K562 (cell line): Measurements from ENCODE around the gene SFRP5. TPM values are rescaled to one million over a fixed set of nuclear protein-coding genes. Genes with fewer than 3 reads are reported as not detected.

Source experiments
- CBFA2T2 ChIP-seq: fragments of 450-650 bp; conservative IDR thresholded peaks from 2 replicates; pipeline ENCODE4 v1.6.1; 2017; ENCODE audit warnings: mild to moderate bottlenecking
- CHD4 ChIP-seq: fragments of 200-600 bp; sonication (generic); IDR thresholded peaks from 3 replicates; pipeline ENCODE4 v1.6.1; 2012; ENCODE audit warnings: low read depth, mild to moderate bottlenecking, mixed read lengths, low read length, inconsistent platforms; ENCODE audit not compliant: insufficient read depth, insufficient replicate concordance, poor library complexity, severe bottlenecking
- CTBP1 ChIP-seq: fragments of 450-650 bp; IDR thresholded peaks from 2 replicates; pipeline ENCODE4 v1.6.1; 2016; ENCODE audit warnings: borderline replicate concordance
- DDX20 ChIP-seq: fragments of 450-650 bp; IDR thresholded peaks from 2 replicates; pipeline ENCODE4 v1.6.1; 2016; ENCODE audit warnings: missing genetic modification characterization, low read depth, mild to moderate bottlenecking, missing compliant biosample characterization, moderate library complexity
- HEY1 ChIP-seq: fragments of 250-450 bp; sonication (Bioruptor Pico); IDR thresholded peaks from 2 replicates; pipeline ENCODE4 v1.5.0; 2020; ENCODE audit warnings: mild to moderate bottlenecking, moderate library complexity, borderline replicate concordance
- HIVEP1 ChIP-seq: fragments of 250-450 bp; sonication (Bioruptor Pico); IDR thresholded peaks from 2 replicates; pipeline ENCODE4 v1.4.0; 2020; ENCODE audit warnings: mild to moderate bottlenecking
- HNRNPL ChIP-seq: fragments of 200-400 bp; formaldehyde crosslinking; IDR thresholded peaks from 2 replicates; pipeline ENCODE4 v1.6.1; 2017; ENCODE audit warnings: low read depth, mild to moderate bottlenecking, low read length
- L3MBTL2 ChIP-seq: fragments of 450-650 bp; IDR thresholded peaks from 2 replicates; pipeline ENCODE4 v1.6.1; 2016; ENCODE audit warnings: mild to moderate bottlenecking, moderate library complexity
- NELFE ChIP-seq: IDR thresholded peaks from 2 replicates; pipeline ENCODE4 v1.6.1; 2011; ENCODE audit warnings: mild to moderate bottlenecking; ENCODE audit not compliant: insufficient read depth, insufficient read length
- NFE2L1 ChIP-seq: fragments of 450-650 bp; IDR thresholded peaks from 2 replicates; pipeline ENCODE4 v1.6.1; 2016; ENCODE audit warnings: missing genetic modification characterization, low read depth, mild to moderate bottlenecking, missing compliant biosample characterization, moderate library complexity, borderline replicate concordance
- PCBP2 ChIP-seq: fragments of 200-400 bp; formaldehyde crosslinking; IDR thresholded peaks from 2 replicates; pipeline ENCODE4 v1.6.1; 2018; ENCODE audit warnings: low read length, low read depth, mild to moderate bottlenecking, moderate library complexity; ENCODE audit not compliant: poor library complexity, severe bottlenecking
- TEAD2 ChIP-seq: fragments of 450-650 bp; IDR thresholded peaks from 2 replicates; pipeline ENCODE4 v1.6.1; 2016; ENCODE audit warnings: missing genetic modification characterization, control low read depth, missing compliant biosample characterization
- ZBTB1 ChIP-seq: sonication (generic); formaldehyde crosslinking; IDR thresholded peaks from 2 replicates; pipeline ENCODE4 v1.8.1; 2023; ENCODE audit warnings: missing genetic modification reagents, low read depth, mild to moderate bottlenecking, borderline replicate concordance
- ZNF764 ChIP-seq: fragments of 250-450 bp; sonication (Bioruptor Pico); IDR thresholded peaks from 2 replicates; pipeline ENCODE4 v1.4.0; 2020; ENCODE audit warnings: low read depth, mild to moderate bottlenecking, moderate library complexity
- polyA plus RNA-seq, 8 experiments: library from polyadenylated mRNA; depleted of rRNA in 4 of 8; stranded (reverse) in 5 of 8; unstranded in 3 of 8; fragments of >200 nt; fragmentation: Nextera tagmentation in 2 of 8; fragmentation: Illumina TruSeq in 1 of 8; extraction: Ambion mirVana in 2 of 8; extraction: Trizol in 1 of 8; gene quantifications; 2 replicates each; pipeline versions ENCODE4 v1.2.1 to v1.2.3, GENCODE V29; 2011 to 2014; ENCODE audit warnings: inconsistent platforms in 1 of 8, missing spikeins in 1 of 8
- total RNA-seq, 7 experiments: library from RNA; depleted of rRNA in 6 of 7; stranded (reverse); fragments of >200 nt in 6 of 7; fragmentation: Illumina TruSeq in 2 of 7; extraction: Trizol in 2 of 7; gene quantifications; 2 replicates each; pipeline versions ENCODE4 v1.2.1 to v1.2.3, GENCODE V29; 2011 to 2021; ENCODE audit warnings: low replicate concordance in 1 of 7
- TF ChIP-seq, protein P1 (sequence below): sonication (generic); formaldehyde crosslinking; IDR thresholded peaks from 2 replicates; pipeline ENCODE4 v1.4.0; 2020; ENCODE audit warnings: mild to moderate bottlenecking, missing genetic modification reagents
- TF ChIP-seq, protein P2 (sequence below): fragments of 150-350 bp; conservative IDR thresholded peaks from 2 replicates; pipeline ENCODE4 v1.6.1; 2014; ENCODE audit warnings: low read length
- TF ChIP-seq, protein P3 (sequence below): sonication (generic); formaldehyde crosslinking; IDR thresholded peaks from 2 replicates; pipeline ENCODE4 v1.8.0; 2022; ENCODE audit warnings: mild to moderate bottlenecking, missing genetic modification reagents
- TF ChIP-seq, protein P4 (sequence below): conservative IDR thresholded peaks from 2 replicates; pipeline ENCODE4 v1.6.1; 2011; ENCODE audit warnings: low read depth, mild to moderate bottlenecking, low read length; ENCODE audit not compliant: control insufficient read depth

The SFRP5 gene
- total and polyA plus RNA-seq, 9 of the 15 experiments (the other 6 are each of a cell fraction or from before 2014, with no cell fraction given): 0.07 to 0.29 (median 0.13) TPM; not detected in 3

DNA sequence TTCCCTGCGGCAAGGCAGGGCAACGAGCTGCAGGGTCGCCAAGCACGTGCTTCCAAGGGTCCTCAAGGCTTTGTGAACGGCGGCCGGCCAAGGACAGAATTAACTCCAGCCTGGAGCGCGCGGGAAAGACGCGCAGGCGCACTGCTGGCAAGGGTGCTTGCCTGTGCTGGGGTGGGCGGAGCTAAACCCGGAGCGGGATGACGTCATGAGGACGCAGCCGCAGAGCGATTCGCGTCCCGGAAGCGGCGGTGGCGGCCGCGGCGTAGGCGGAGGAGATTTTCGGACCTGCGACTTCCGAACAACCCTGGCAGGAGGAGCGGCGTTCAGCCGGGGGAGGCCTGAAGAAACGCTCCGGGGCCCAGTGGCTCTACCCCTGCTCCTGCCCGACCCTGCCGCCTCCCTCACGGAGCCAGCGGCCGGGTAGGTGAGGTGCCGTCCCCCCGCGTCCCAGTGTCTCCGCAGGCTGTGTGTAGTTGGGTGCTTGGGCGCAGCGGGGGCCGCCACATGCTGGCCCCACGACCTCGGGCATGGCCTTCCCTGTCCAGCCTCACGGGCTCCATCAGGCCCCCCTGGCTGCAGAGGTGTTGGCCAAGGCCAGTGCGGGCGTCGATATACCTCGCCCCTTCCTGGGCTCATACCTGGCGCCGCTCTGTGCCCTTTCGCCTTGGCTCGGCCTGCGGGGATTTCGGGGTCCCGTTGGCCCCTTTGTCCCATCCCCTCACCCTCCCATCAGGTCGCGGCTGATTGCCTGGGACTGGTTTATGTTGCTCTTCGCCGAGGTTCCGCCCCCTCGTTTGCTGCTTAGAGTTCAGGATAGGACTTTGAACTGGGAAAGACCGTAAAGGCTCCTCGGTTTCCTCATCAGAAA lies 34.7 kb downstream of the SFRP5 start, which contains the start of gene ZFYVE27 (continued):
- TF ChIP-seq NELFE: no peak
- TF ChIP-seq, protein P1, sequence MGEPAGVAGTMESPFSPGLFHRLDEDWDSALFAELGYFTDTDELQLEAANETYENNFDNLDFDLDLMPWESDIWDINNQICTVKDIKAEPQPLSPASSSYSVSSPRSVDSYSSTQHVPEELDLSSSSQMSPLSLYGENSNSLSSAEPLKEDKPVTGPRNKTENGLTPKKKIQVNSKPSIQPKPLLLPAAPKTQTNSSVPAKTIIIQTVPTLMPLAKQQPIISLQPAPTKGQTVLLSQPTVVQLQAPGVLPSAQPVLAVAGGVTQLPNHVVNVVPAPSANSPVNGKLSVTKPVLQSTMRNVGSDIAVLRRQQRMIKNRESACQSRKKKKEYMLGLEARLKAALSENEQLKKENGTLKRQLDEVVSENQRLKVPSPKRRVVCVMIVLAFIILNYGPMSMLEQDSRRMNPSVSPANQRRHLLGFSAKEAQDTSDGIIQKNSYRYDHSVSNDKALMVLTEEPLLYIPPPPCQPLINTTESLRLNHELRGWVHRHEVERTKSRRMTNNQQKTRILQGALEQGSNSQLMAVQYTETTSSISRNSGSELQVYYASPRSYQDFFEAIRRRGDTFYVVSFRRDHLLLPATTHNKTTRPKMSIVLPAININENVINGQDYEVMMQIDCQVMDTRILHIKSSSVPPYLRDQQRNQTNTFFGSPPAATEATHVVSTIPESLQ (CRISPR knock-in tag): peak; percentile 97
- TF ChIP-seq DDX20 (tag): no peak
- TF ChIP-seq, protein P2, sequence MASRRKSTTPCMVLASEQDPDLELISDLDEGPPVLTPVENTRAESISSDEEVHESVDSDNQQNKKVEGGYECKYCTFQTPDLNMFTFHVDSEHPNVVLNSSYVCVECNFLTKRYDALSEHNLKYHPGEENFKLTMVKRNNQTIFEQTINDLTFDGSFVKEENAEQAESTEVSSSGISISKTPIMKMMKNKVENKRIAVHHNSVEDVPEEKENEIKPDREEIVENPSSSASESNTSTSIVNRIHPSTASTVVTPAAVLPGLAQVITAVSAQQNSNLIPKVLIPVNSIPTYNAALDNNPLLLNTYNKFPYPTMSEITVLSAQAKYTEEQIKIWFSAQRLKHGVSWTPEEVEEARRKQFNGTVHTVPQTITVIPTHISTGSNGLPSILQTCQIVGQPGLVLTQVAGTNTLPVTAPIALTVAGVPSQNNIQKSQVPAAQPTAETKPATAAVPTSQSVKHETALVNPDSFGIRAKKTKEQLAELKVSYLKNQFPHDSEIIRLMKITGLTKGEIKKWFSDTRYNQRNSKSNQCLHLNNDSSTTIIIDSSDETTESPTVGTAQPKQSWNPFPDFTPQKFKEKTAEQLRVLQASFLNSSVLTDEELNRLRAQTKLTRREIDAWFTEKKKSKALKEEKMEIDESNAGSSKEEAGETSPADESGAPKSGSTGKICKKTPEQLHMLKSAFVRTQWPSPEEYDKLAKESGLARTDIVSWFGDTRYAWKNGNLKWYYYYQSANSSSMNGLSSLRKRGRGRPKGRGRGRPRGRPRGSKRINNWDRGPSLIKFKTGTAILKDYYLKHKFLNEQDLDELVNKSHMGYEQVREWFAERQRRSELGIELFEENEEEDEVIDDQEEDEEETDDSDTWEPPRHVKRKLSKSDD: no peak
- TF ChIP-seq ZNF764 (CRISPR knock-in tag): no peak
- no peak for TF ChIP-seq HIVEP1 (CRISPR knock-in tag)
- no peak for TF ChIP-seq CTBP1
- 0 out of 2 replicates have a peak, but pooled peaks have one; percentile 39 for TF ChIP-seq HNRNPL
- no peak for TF ChIP-seq NFE2L1 (tag)
- peak; percentile 100 for TF ChIP-seq L3MBTL2
- no peak for TF ChIP-seq PCBP2
- TF ChIP-seq HEY1 (CRISPR knock-in tag): no peak
- TF ChIP-seq ZBTB1 (CRISPR knock-in tag): peak; percentile 73
- TF ChIP-seq, protein P3, sequence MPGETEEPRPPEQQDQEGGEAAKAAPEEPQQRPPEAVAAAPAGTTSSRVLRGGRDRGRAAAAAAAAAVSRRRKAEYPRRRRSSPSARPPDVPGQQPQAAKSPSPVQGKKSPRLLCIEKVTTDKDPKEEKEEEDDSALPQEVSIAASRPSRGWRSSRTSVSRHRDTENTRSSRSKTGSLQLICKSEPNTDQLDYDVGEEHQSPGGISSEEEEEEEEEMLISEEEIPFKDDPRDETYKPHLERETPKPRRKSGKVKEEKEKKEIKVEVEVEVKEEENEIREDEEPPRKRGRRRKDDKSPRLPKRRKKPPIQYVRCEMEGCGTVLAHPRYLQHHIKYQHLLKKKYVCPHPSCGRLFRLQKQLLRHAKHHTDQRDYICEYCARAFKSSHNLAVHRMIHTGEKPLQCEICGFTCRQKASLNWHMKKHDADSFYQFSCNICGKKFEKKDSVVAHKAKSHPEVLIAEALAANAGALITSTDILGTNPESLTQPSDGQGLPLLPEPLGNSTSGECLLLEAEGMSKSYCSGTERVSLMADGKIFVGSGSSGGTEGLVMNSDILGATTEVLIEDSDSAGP (CRISPR knock-in tag): no peak
- TF ChIP-seq CBFA2T2: no peak
- no peak for TF ChIP-seq CHD4
- TF ChIP-seq TEAD2 (tag): no peak
- TF ChIP-seq, protein P4, sequence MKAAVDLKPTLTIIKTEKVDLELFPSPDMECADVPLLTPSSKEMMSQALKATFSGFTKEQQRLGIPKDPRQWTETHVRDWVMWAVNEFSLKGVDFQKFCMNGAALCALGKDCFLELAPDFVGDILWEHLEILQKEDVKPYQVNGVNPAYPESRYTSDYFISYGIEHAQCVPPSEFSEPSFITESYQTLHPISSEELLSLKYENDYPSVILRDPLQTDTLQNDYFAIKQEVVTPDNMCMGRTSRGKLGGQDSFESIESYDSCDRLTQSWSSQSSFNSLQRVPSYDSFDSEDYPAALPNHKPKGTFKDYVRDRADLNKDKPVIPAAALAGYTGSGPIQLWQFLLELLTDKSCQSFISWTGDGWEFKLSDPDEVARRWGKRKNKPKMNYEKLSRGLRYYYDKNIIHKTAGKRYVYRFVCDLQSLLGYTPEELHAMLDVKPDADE: 0 out of 2 replicates have a peak, but pooled peaks have one; percentile 53
